C4-2B (cell line): ENCODE data around the gene KHDC3L.

Experiments
- H3K27ac ChIP-seq: fragments of 450-650 bp; 2 replicates; pipeline ENCODE4 v1.5.1; 2017
- CTCF ChIP-seq: fragments of 450-650 bp; conservative IDR thresholded peaks from 2 replicates; pipeline ENCODE4 v1.5.1; 2017; ENCODE audit warnings: mild to moderate bottlenecking
- ZFX ChIP-seq: fragments of 450-650 bp; IDR thresholded peaks from 2 replicates; pipeline ENCODE4 v1.6.1; 2017

The KHDC3L gene

DNA sequence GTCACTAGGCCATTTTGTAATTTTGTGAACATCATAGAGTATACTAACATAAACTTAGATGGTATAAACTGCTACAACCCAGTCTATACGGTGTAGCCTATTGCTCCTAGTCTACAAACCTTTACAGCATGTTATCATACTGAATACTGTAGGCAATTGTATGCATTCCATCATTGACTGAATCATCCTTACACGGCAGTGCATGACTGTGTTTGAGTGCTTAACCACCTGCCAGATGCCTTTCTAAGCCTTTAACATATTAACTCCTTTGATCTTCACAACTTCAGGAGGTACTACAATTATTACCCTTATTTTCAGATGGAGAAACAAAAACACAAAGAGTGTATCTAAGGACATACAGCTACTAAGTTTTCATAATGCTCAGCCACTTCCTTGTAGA is 22.4 kb upstream of the KHDC3L start:
- H3K27ac ChIP-seq = no peak overlapping the region
- TF ChIP-seq CTCF = no peak
- no peak for TF ChIP-seq ZFX

DNA sequence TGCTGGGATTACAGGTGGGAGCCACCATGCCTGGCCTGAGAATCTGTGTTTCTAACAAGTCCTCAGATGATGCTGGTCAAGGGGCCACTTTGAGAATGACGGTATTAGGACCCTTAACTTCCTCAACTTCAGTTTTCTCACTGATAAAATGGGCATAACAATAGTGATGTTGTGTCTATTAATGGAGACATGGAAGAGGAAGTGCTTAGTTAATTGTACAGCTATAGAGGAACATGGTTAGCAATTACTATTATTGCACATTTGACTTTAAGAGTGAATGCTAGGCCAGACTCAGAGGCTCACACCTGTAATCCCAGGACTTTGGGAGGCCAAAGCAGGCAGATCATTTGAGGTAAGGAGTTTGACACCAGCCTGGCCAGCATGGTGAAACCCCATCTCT is 21.1 kb upstream of the KHDC3L start:
- TF ChIP-seq CTCF (no peak), ZFX (no peak)

DNA sequence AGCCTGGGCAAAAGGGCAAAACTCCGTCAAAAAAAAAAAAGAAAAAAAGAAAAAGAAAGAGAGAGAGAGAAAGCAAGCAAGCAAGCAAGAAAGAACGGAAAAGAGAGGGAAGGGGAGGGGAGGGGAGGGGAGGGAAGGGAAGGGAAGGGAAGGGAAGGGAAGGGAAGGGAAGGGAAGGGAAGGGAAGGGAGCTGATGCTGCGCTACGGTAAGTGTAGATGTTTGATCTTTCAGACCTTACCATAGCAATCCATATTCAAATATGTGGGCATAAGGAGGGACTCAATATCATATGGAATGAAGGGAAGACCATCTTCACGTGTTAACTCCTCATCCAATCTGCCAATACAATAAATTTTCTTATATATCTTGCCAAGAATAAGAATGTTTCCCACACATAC is 20.3 kb upstream of the KHDC3L start:
- TF ChIP-seq ZFX (no peak), CTCF (no peak)
- H3K27ac ChIP-seq = no peak overlapping the region

More for the DNA sequence above, 21.1 kb upstream of the KHDC3L start:
- no peak overlapping the region for H3K27ac ChIP-seq

GRCh38 chr6:73343164-73343563 is 19.3 kb upstream of the KHDC3L start:
- H3K27ac ChIP-seq = no peak overlapping the region
- TF ChIP-seq ZFX = no peak
- TF ChIP-seq CTCF = no peak

GRCh38 chr6:73348550-73349204 is 13.8 kb upstream of the KHDC3L start:
- no peak overlapping the region for H3K27ac ChIP-seq
- TF ChIP-seq CTCF = no peak
- TF ChIP-seq ZFX = no peak

DNA sequence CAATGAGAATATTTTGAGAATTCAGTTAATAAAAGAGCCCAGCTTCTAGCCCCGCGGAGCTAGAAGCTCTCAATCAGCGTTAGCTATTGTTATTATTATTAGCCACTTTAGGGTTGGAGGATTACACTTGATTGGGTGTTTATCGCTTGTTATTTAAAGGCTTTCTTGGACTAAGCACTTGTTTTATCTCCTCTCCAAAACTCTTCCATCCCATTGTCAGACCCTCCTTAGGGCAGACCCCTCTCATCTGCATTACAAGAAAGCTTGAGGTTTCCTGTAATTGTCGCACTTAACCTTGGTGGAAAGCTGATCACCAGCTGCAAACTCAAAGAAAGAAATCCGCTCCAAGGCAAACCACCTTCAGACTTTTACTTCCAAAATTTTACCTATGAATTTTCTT is 13.1 kb upstream of the KHDC3L start:
- no peak for TF ChIP-seq CTCF
- no peak for TF ChIP-seq ZFX
- H3K27ac ChIP-seq = no peak overlapping the region

GRCh38 chr6:73353636-73354593 is 8.5 kb upstream of the KHDC3L start, which contains the start of gene DPPA5:
DPPA5 (minus strand) TSS chr6:73354276; CDS start chr6:73354225, 51 bp downstream.
- H3K27ac ChIP-seq = no peak within 1 kb of the TSS
- no peak for TF ChIP-seq ZFX
- no peak for TF ChIP-seq CTCF
